Gastroesophageal sphincter (tissue), 3 donors: ENCODE measurements around the gene CCDC178.

Experiments
- CTCF ChIP-seq, 4 experiments: fragments of 200-600 bp in 2 of 4; fragments of 450-650 bp in 2 of 4; sonication (generic) in 1 of 4; IDR thresholded peaks; one replicate each; pipeline ENCODE4 v1.5.1; 2017 to 2019; ENCODE audit warnings: antibody characterized with exemption in 4 of 4, mild to moderate bottlenecking in 2 of 4, moderate library complexity in 2 of 4
- EP300 ChIP-seq: sonication (generic); formaldehyde crosslinking; IDR thresholded peaks from one replicate; pipeline ENCODE4 v1.6.1; 2017; ENCODE audit warnings: antibody characterized with exemption, mild to moderate bottlenecking

GRCh38 chr18:33116376-33116775 lies 324.1 kb downstream of the CCDC178 start:
- TF ChIP-seq CTCF (IDR thresholded peaks at IDR 0.05) (no peak), EP300 (no peak)
